ENCODE data around the gene RGL3. TPM values are rescaled to one million over a fixed set of nuclear protein-coding genes. Genes with fewer than 3 reads are reported as not detected.
A peak's percentile ranks its signal among the peaks of the same experiment; 100 is the strongest.

Gene RGL3
- total RNA-seq, 1 experiment from 2014 or later: 100 TPM

- Histone ChIP-seq H2AFZ (no peak overlapping the region), H3K27me3 (ENCODE audit: insufficient read depth, low read depth) (no peaks in the 10 kb centered on the region), H3K36me3 (ENCODE audit: low read depth) (no peaks in the 10 kb centered on the region), H3K4me2 (peak overlapping the region; percentile 58), H3K79me2 (ENCODE audit: low read depth) (peaks cover 22% of the 10 kb centered on the region), H3K27ac (peak overlapping the region; percentile 37), H3K4me3 (no peak overlapping the region), H3K9me2 (ENCODE audit: insufficient read depth) (no peaks in the 10 kb centered on the region), H3K9me3 (ENCODE audit: insufficient read depth, low read depth) (no peaks in the 10 kb centered on the region), H3K4me1 (replicated peaks; ENCODE audit: insufficient read depth) (peaks cover 63% of the 10 kb centered on the region), H3F3A (ENCODE audit: insufficient read depth, low read depth) (peaks cover 50% of the 10 kb centered on the region), H4K20me1 (ENCODE audit: insufficient read depth) (no peaks in the 10 kb centered on the region)
- peak; percentile 67 for TF ChIP-seq CTCF (conservative IDR thresholded peaks at IDR 0.05)
- TF ChIP-seq EZH2 (IDR thresholded peaks at IDR 0.05; ENCODE audit: low read depth): no peak
- ChIA-PET CTCF (interaction anchor here (0.5 to 1.8 kb wide), 4 partner anchors 44 to 85 kb away, joined by 3 to 7 read pairs (median 5); no protein-coding TSS in a partner anchor), POLR2A (ENCODE audit: unreplicated experiment) (no interaction called here)
- peak; percentile 51 to 88 for DNase-seq
- intact Hi-C loops (cut with micrococcal nuclease; ENCODE audit: unreplicated experiment): loop anchor here (5.0 kb wide), 1 partner anchor 44 kb away; no protein-coding TSS in a partner anchor
- no TSS peak for BruUV-seq (replicated peaks)
Observed at GRCh38 chr19:11378319-11379189, 40.6 kb downstream of the RGL3 start.

- Histone ChIP-seq H3K4me3 (no peak overlapping the region), H2AFZ (no peak overlapping the region), H3K27ac (peak overlapping the region; percentile 37), H3K4me2 (peak overlapping the region; percentile 90), H3K9me3 (ENCODE audit: insufficient read depth, low read depth) (no peaks in the 10 kb centered on the region), H3K9me2 (ENCODE audit: insufficient read depth) (no peaks in the 10 kb centered on the region), H3K36me3 (ENCODE audit: low read depth) (no peaks in the 10 kb centered on the region), H3K4me1 (replicated peaks; ENCODE audit: insufficient read depth) (peaks cover 55% of the 10 kb centered on the region), H3K27me3 (ENCODE audit: insufficient read depth, low read depth) (no peaks in the 10 kb centered on the region), H3K79me2 (ENCODE audit: low read depth) (peaks cover 22% of the 10 kb centered on the region), H4K20me1 (ENCODE audit: insufficient read depth) (no peaks in the 10 kb centered on the region), H3F3A (ENCODE audit: insufficient read depth, low read depth) (peaks cover 50% of the 10 kb centered on the region)
- DNase-seq: no peak
- POLR2A ChIA-PET (ENCODE audit: unreplicated experiment): interaction anchor here (0.6 to 0.7 kb wide), 4 partner anchors 33 to 368 kb away, joined by 3 to 6 read pairs (median 4); no protein-coding TSS in a partner anchor
- intact Hi-C loops (cut with micrococcal nuclease; ENCODE audit: unreplicated experiment): loop anchor here (5.0 kb wide), 1 partner anchor 45 kb away; no protein-coding TSS in a partner anchor
- CTCF ChIA-PET: interaction anchor here (1.8 kb wide), 1 partner anchor 84 kb away, joined by 6 read pairs; no protein-coding TSS in a partner anchor
- TF ChIP-seq EZH2 (IDR thresholded peaks at IDR 0.05; ENCODE audit: low read depth) (no peak), CTCF (conservative IDR thresholded peaks at IDR 0.05) (no peak)
- no TSS peak for BruUV-seq (replicated peaks)
Observed at GRCh38 chr19:11377756-11378155, 41.4 kb downstream of the RGL3 start.

- Histone ChIP-seq H3K4me1 (replicated peaks; ENCODE audit: insufficient read depth) (peaks cover 55% of the 10 kb centered on the region), H3F3A (ENCODE audit: insufficient read depth, low read depth) (peaks cover 50% of the 10 kb centered on the region), H3K4me2 (peak overlapping the region; percentile 90), H3K36me3 (ENCODE audit: low read depth) (no peaks in the 10 kb centered on the region), H3K79me2 (ENCODE audit: low read depth) (peaks cover 22% of the 10 kb centered on the region), H3K9me3 (ENCODE audit: insufficient read depth, low read depth) (no peaks in the 10 kb centered on the region), H3K27ac (no peak overlapping the region; the same call in 1 of the 2 replicates), H4K20me1 (ENCODE audit: insufficient read depth) (no peaks in the 10 kb centered on the region), H2AFZ (no peak overlapping the region), H3K4me3 (0 out of 2 replicates have a peak overlapping the region, but pooled peaks have one; percentile 9), H3K9me2 (ENCODE audit: insufficient read depth) (no peaks in the 10 kb centered on the region), H3K27me3 (ENCODE audit: insufficient read depth, low read depth) (no peaks in the 10 kb centered on the region)
- DNase-seq: peak; percentile 14 to 69
- no TSS peak for BruUV-seq (replicated peaks)
- TF ChIP-seq CTCF (conservative IDR thresholded peaks at IDR 0.05) (no peak), EZH2 (IDR thresholded peaks at IDR 0.05; ENCODE audit: low read depth) (no peak)
- intact Hi-C loops (cut with micrococcal nuclease; ENCODE audit: unreplicated experiment): loop anchor here (5.0 kb wide), 1 partner anchor 45 kb away; no protein-coding TSS in a partner anchor
- ChIA-PET POLR2A (ENCODE audit: unreplicated experiment) (interaction anchor here (0.6 to 0.7 kb wide), 4 partner anchors 33 to 368 kb away, joined by 3 to 6 read pairs (median 4); no protein-coding TSS in a partner anchor), CTCF (interaction anchor here (1.8 kb wide), 1 partner anchor 83 kb away, joined by 6 read pairs; no protein-coding TSS in a partner anchor)
Observed at GRCh38 chr19:11377237-11377636, 41.9 kb downstream of the RGL3 start.

Data from PC-9 (cell line).